ENCODE data around the gene TCP10L. TPM values are rescaled to one million over a fixed set of nuclear protein-coding genes. Genes with fewer than 3 reads are reported as not detected.

Gene TCP10L
- total RNA-seq, 1 donor from 2014 or later: 0.68 TPM

Other genes with a start within 250 kb of the TCP10L start
- 18.5 and 27.6 TPM in 2 replicates for gene URB1, start 192.5 kb downstream of the TCP10L start, total RNA-seq
- 17.9 and 39.7 TPM in 2 replicates for gene EVA1C, start 172.8 kb downstream of the TCP10L start, total RNA-seq
- 33.9 and 40.7 TPM in 2 replicates for gene CFAP298, start 26.9 kb upstream of the TCP10L start, total RNA-seq
- 11.4 and 23.5 TPM in 2 replicates for gene SYNJ1, start 142.5 kb upstream of the TCP10L start, total RNA-seq
- gene PAXBP1, start 186.2 kb upstream of the TCP10L start, total RNA-seq: 24.4 and 36.2 TPM in 2 replicates

Measured in dermis blood vessel endothelial cell (primary cell).